ENCODE results near the gene SUGP1. TPM values are rescaled to one million over a fixed set of nuclear protein-coding genes. Genes with fewer than 3 reads are reported as not detected.
"Not testable (repeated sequence)": the region's sequence is repeated elsewhere in the genome, so short reads cannot be mapped to it uniquely, and the experiment has no call there.

Gene SUGP1
- total and polyA plus RNA-seq, 3 donors from 2014 or later = 87.4 to 98.8 (median 89.8) TPM

DNA sequence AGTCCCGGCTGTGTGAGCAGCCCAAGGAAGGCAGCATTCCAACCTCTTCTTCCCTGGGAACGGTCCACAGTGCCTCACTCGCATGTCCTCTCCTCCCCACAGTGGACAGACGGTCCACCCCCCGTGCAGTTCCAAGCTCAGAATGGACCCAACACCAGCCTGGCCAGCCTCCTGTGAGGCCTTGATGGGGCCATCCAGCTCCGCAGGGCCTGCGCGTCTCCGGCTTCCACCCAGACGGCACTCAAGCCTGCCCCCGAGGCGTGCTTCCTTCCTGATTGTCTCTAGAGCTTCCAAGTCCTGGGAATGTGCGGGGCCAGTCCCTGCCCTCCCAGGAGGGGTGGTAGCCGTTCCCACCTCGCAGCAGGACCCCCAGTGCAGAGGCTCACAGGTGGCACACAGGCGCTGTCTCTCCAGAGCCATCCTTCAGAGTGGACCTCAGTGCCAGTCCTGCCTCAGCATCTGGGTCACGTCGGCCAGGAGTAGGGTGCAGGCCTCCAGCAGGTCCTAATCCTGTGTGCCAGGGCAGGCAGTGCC lies 35.4 kb upstream of the SUGP1 start:
- intact Hi-C loops (cut with DNase I; ENCODE audit: low total_unique reads) = no loop called here
- WGBS, 2 donors = 88 to 92% methylated on average over 12 to 18 of the region's 18 CpGs
- no peaks in the 10 kb centered on the region for H3K36me3 ChIP-seq (ENCODE audit: low read depth, missing control alignments)

DNA sequence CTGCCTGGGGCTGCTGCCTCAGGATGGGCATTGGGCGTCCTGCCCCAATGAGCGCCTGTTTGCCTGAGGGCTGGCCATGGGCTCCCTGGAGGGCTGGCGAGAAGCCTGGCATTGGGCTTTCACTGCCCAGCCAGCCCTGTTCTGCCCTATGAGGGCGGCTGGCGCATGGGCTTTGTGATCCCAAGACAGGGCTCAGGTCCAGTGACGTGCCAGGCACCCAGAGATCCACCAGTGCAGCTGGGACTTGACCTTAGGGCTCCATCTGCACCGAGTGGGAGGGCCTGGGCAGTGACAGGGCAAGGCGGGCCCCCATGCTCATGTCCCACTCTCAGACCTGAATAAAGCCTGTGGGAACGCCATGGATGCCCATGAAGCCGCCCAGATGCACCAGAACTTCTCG lies 34.6 kb upstream of the SUGP1 start:
- no peak overlapping the region for H3K27ac ChIP-seq
- intact Hi-C loops (cut with DNase I; ENCODE audit: low total_unique reads) = no loop called here
- DNase-seq = no peak
- no peaks in the 10 kb centered on the region for H3K36me3 ChIP-seq (ENCODE audit: low read depth, missing control alignments)
- H3K4me1 ChIP-seq = no peaks in the 10 kb centered on the region
- WGBS, 2 donors = 93 to 94% methylated on average over 2 to 11 of the region's 11 CpGs
- no peak for TF ChIP-seq POLR2A (IDR thresholded peaks at IDR 0.05)
- TF ChIP-seq, protein P1, sequence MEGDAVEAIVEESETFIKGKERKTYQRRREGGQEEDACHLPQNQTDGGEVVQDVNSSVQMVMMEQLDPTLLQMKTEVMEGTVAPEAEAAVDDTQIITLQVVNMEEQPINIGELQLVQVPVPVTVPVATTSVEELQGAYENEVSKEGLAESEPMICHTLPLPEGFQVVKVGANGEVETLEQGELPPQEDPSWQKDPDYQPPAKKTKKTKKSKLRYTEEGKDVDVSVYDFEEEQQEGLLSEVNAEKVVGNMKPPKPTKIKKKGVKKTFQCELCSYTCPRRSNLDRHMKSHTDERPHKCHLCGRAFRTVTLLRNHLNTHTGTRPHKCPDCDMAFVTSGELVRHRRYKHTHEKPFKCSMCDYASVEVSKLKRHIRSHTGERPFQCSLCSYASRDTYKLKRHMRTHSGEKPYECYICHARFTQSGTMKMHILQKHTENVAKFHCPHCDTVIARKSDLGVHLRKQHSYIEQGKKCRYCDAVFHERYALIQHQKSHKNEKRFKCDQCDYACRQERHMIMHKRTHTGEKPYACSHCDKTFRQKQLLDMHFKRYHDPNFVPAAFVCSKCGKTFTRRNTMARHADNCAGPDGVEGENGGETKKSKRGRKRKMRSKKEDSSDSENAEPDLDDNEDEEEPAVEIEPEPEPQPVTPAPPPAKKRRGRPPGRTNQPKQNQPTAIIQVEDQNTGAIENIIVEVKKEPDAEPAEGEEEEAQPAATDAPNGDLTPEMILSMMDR (IDR thresholded peaks at IDR 0.05) = no peak
- H3K4me3 ChIP-seq = no peak overlapping the region
- no peaks in the 10 kb centered on the region for H3K9me3 ChIP-seq
- H3K27me3 ChIP-seq = no peaks in the 10 kb centered on the region

More for the DNA sequence above, 35.4 kb upstream of the SUGP1 start:
- Histone ChIP-seq H3K9me3 (no peaks in the 10 kb centered on the region), H3K4me1 (no peaks in the 10 kb centered on the region), H3K27ac (no peak overlapping the region), H3K27me3 (no peaks in the 10 kb centered on the region), H3K4me3 (no peak overlapping the region)
- no peak for DNase-seq
- TF ChIP-seq, protein P1 (IDR thresholded peaks at IDR 0.05) = no peak
- no peak for TF ChIP-seq POLR2A (IDR thresholded peaks at IDR 0.05)

DNA sequence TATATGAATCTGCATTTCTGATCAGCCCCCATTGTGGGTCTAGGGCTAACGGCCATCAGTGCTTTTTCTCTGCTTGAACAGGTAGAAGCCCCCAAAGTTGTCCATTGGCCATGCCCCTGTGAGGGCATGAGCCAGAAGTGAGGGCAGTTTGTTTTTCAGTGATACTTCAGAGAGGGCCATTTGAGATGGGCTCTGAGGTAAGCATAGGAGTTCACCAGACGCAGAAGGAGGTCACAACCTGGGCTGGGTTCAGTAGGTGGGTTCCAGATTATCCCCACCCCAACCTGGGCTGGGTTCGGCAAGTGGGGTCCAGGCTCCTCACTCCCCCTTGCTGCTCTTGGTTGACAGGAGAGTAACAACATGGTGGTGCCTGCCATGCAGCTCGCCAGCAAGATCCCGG lies 33.7 kb upstream of the SUGP1 start:
- TF ChIP-seq, protein P1 (IDR thresholded peaks at IDR 0.05) = no peak
- TF ChIP-seq POLR2A (IDR thresholded peaks at IDR 0.05) = no peak
- no peak overlapping the region for H3K4me3 ChIP-seq
- no peaks in the 10 kb centered on the region for H3K9me3 ChIP-seq
- no peak overlapping the region for H3K27ac ChIP-seq
- intact Hi-C loops (cut with DNase I; ENCODE audit: low total_unique reads) = no loop called here
- no peaks in the 10 kb centered on the region for H3K27me3 ChIP-seq
- no peak for DNase-seq
- no peaks in the 10 kb centered on the region for H3K36me3 ChIP-seq (ENCODE audit: low read depth, missing control alignments)
- H3K4me1 ChIP-seq = no peaks in the 10 kb centered on the region
- WGBS, 2 donors = 97% methylated on average over 5 of the region's 5 CpGs; no CpG with 5 or more reads in 1 of the 2 donors

DNA sequence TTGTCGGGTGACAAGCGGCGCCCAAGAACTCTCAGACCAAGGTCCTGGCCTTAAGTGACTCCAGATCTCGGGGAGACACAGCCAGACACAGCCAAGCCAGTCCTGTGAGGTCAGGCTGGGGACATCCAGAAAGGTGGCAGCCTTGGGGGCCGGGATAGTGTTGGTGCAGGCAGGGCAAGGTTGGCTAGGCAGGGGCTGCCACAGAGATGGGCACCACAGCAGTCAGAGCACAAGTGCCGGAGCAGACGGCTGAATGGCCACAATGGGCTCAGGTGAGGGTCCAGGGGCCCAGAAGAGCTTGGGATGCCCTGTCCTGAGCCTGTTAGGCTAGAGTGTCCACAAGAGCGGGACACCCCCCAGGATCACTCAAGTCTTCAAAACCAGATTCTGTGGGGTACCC lies 32.5 kb upstream of the SUGP1 start:
- Histone ChIP-seq H3K9me3 (no peaks in the 10 kb centered on the region), H3K27ac (no peak overlapping the region), H3K4me1 (no peaks in the 10 kb centered on the region), H3K27me3 (no peaks in the 10 kb centered on the region), H3K36me3 (ENCODE audit: low read depth, missing control alignments) (no peaks in the 10 kb centered on the region), H3K4me3 (no peak overlapping the region)
- DNase-seq = no peak
- 92% methylated on average over 7 of the region's 8 CpGs; no CpG with 5 or more reads in 1 of the 2 donors for WGBS, 2 donors
- intact Hi-C loops (cut with DNase I; ENCODE audit: low total_unique reads) = no loop called here
- TF ChIP-seq, protein P1 (IDR thresholded peaks at IDR 0.05) = no peak
- no peak for TF ChIP-seq POLR2A (IDR thresholded peaks at IDR 0.05)

DNA sequence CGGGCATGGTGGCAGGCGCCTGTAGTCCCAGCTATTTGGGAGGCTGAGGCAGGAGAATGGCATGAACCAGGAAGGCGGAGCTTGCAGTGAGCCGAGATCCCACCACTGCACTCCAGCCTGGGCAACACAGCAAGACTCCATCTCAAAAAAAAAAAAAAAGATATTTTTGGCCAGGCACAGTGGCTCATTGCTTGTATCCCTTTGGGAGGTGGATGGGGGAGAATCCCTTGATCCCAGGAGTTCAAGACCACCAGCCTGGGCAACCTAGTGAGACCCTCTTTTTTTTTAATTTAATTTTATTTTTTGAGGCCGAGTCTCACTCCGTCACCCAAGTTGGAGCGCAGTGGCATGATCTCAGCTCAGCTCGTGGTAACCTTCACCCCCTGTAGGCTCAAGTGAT lies 30.4 kb upstream of the SUGP1 start:
- DNase-seq; intact Hi-C loops (cut with DNase I; ENCODE audit: low total_unique reads); H3K27ac ChIP-seq; H3K9me3 ChIP-seq; H3K4me1 ChIP-seq; H3K27me3 ChIP-seq; H3K36me3 ChIP-seq (ENCODE audit: low read depth, missing control alignments); H3K4me3 ChIP-seq: not testable (repeated sequence)
- WGBS, 2 donors = 92 to 96% methylated on average over 8 of the region's 8 CpGs

Measured in testis (tissue), 3 donors.